HG03439 (cell line): ENCODE data around the gene CROCC2.

ENCODE experiments used
- ATAC-seq: cut with Tn5 transposase; IDR thresholded peaks from one replicate; pipeline ENCODE4 v1.9.1; 2021; ENCODE audit warnings: mild to moderate bottlenecking, moderate library complexity; ENCODE audit not compliant: unreplicated experiment

CROCC2 gene

DNA sequence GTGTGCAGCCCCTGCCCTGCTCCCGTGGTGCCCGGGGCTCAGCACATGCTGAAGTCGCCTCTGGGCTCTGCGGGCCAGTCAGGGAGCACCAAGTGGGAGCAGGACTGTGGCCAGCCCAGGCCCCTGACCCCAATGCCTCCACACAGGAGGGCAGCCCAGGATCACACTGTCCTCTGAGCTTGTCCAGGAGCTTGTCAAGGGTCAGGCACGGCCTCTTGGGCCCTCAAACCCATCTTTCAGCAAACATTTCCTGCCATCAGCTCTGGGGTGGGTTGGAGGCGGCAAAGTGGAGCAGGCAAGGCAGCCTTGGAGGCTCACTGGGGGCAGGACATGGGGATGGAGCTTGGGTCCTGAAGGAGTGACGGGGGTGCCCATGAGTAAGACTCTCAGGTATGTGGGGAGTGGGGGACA, 102.6 kb downstream of the CROCC2 start:
- no peak for ATAC-seq

DNA sequence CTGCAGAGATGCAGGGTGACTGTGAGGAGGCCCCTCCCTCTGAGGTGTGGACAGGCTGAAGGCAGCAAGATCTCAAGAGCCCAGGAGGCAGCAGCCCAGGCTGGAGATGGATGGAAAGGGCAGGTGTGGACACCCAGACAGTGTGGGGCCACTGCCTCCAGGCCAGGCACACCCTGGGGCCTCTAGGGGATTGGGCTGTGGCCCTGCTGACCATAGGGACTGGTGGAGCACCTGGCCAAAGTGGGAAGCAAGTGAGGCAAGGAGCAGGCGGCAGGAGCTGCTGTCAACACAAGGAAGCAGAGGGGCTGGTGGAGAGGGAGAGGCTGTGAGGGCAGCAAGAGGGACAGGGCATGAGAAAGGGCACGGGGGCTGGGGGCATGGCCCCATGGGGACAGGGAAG, 103.1 kb downstream of the CROCC2 start:
- ATAC-seq, result no peak

DNA sequence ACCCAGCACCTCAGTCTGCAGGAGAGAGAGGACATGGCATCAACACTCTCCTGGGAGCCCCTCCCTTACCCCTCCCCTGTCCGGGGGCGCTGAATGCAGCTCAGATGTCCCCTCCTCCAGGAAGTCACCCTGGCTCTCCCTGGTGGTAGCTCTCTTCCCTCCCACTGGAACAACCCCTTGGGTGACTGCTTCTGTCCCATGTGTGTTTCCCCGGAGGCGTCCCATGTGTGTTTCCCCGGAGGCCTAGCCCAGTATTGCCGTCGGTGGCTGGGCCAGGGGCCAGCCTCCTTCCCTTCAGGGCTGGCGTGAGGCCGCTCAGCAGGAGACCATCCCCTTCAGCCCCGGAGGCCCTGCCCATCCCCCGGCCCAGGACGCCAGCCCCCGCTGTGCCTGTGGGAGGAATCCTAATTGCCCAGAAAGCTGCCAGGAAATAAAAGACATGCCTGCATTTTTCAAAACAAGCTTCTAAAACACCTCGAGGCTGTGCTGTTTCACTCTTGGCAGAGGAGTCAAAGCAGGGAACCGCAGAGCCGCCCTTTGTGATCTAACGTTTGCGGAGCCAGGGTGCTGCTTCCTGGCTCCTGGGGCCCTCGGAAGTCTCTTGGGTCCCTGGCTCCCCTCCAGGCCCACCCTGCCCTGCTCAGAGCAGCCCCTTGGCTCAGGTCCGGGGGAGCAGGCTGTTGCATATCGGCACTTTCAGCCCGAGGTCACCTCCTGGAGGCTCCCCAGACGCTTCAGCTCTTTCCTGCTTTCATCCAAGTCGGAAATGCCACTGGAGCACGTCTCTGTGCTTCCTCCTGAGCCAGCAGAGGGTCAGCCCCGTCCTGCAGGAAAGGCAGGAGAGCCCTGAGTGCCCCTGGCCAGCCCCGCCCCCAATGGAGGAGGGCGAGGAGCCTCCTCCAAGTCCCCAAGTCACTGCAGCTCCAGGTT, 103.7 kb downstream of the CROCC2 start:
- ATAC-seq, result no peak

DNA sequence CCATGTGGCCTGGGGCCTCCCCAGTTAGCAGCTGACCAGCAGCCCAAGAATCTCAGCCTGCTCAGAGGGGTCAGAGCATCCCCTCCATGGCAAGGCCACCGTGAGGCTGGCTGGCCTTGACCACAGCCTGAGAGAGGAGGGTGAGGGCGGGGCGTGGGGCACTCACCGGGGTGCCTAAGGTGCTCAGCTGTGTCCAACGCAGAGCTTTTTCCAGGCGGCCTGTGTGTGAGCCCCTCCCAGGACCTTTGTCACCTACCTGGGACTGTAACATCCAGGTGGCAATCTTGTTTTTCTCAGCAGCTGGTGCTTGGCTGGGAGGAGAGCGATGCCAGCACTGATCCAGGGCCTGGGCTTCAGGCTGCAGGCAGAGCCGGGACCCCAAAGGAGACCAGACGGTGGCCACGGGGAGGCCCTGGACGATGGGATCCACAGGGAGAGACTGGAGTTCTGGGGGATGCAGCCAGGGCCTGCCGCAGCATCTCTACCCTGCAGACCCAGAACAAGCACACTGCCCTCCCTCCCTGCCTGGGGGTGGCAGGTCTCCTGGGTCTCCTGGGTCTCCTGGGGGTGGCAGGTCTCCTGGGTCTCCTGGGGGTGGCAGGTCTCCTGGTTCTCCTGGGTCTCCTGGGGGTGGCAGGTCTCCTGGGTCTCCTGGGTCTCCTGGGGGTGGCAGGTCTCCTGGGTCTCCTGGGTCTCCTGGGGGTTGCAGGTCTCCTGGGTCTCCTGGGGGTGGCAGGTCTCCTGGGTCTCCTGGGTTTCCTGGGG, 104.6 kb downstream of the CROCC2 start:
- ATAC-seq, result no peak

DNA sequence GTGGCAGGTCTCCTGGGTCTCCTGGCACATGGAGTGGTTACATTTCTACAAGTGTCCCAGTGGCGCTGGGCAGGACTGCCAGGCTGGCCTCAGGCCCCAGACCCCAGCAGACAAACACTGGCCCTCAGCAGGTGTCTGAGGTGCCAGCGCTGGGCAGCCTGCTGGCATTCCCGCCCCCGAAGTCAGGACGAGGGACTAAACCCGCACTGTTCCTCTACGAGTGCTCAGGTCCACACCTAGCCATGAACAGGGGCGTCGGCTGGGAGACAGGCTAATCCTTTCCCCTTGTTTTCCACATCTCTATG, 105.1 kb downstream of the CROCC2 start:
- ATAC-seq, result no peak

DNA sequence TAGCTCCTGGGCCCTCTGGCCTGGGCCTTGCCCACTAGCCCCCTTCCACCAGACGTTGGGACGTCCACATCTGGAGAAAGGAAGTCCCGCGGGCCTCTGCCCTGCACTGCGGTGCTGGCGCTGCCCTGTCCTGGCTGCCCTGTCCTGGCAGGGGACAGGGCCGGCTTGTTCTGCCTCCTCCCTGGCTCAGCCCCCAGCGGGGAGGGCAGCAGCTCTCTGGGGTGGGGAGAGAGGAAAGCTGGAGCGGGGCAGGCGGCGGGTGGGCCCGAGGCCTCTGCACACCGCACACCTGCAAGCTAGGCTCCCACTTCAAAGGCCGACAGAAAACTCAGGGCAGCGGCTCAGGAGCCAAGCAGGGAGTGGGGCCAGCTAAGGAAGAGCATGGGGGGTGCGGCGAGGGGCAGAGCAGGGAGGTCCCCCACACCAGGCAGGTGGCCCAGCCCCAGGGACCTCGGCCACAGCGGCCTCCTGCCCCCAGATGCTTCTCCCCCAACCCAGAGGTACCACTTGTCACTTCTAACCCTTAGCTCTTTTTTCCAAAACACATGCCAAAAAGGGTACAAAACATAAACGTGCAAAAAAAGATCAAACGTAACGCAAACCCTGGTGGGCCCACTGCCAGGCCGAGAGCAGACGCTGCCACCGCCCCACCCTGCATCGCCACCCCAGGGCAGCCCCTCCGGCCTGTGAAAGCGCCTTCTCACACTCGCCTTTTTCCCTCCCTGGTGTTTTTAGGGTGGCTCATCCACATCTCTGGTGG, 105.8 kb downstream of the CROCC2 start:
- ATAC-seq, result no peak

DNA sequence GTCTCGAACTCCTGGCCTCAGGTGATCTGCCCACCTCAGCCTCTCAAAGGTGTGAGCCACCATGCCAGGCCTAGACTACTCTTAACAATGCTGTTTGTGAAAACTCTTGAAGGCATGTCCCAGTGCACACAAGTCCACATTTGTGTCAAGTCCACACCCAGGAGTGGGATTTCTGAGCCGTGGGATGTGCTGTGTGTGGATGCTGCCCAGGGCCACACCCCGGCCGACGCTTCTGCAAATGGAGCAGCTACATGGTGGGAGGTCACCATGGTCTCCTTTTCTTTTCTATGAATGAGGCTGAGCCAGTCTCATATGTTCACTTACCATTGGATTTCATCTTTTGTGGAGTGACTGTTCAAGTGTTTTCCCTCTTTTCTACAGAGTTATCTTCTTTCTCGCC, 108.1 kb downstream of the CROCC2 start:
- ATAC-seq, result no peak

DNA sequence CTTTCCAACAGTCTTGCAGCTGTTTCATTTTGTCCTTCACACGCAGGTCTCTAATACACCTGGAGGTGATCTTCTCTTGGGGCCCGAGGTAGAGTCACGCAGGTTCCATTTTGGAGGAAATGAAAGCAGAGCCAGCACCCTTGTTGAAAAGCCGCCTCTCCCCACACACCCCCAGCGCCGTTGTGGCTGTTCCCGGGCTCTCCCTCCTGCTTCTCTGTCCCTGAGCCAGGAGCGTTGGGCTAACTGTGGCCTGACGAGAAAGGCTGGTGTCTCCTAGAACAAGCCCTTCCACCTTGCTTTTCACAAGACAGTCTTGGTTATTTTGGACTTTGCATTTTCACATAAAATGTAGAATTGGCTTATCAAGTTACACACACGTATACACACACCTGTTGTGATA, 108.6 kb downstream of the CROCC2 start:
- no peak for ATAC-seq

DNA sequence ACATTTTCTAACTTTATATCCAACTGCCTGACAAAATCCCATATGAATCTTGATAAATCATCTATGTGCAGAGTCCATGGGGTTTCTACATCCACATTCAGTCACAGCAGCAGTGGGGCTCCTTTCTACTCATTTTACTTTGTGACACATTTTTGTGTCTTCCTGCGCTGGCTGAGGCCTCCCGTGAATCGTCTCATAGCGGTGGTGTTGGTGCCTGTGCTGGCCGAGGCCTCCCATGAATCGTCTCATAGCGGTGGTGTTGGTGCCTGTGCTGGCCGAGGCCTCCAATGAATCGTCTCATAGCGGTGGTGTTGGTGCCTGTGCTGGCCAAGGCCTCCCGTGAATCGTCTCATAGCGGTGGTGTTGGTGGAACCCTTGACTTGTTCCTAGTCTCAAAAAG, 109.3 kb downstream of the CROCC2 start:
- ATAC-seq, result no peak

DNA sequence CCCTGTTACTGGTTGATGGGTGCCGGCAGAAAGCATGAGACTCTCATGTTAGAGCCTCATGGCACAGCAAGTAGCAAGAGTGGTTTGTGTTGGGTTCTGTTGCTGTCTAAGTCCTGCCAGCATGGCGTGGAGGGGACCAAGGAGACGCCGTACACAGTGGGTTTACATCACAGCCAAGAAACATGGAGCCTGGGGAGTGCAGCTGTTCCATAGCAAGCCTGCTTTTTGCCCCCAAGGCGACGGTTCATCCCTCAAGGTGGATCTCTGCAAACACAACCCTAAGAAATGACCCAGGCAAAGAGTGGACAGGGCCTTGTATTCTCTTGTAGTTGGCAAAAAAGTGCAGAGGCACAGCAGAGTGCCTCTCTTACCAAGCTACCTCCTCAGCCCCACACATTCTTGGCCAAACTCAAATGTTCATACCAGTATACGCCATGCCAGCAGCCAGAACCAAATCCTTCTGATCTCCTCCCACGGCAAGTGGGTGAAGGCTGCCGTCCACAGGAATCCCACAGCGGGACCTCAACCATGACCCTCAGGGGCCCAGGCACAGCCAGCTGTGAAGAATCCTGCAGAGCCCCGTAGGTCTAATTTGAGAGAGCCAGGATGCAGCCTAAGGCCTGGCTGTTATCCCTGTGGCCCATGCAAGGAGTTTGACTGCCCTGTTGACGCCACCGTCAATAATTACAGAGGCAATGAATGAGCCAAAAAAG, 111.2 kb downstream of the CROCC2 start:
- no peak for ATAC-seq

DNA sequence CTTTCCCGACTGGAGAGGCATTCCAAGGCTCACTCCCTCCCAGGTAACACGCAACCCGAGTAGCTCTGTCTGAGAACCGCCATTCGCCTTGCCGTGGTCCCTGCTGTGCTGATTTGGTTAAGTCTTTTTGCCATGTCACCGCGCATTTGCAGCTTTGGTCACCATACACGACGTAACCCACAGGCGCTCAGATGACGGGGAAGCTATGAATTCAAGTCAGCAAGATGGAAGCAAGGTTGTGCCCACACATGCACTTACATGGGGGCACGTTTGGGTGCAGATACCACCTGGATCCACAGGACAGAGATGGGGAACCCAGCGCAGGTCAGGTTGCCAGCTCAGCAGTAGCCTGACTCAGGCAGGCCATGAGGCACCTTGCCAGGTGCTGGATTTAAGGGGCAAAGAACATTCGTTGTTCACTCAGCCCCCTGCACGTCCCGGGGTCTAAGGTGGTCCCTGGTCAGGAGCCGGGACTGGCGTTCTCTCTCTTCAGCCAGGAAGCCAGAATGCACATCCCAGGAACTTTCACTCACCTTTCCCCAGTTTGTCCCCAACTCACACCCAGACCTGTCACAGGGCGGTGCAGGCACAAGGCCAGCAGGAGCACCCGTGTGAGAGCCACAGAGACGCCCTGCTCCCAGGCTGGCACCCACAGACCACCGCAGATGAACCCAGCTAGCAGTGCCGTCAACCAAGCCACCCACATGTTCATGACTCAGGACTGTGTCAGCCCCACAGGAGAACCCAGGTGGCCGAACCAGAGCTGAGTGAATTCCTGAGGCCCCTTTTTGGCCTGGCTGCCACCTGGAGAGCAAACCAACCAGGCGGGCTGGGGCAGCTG, 112.1 kb downstream of the CROCC2 start:
- no peak for ATAC-seq

DNA sequence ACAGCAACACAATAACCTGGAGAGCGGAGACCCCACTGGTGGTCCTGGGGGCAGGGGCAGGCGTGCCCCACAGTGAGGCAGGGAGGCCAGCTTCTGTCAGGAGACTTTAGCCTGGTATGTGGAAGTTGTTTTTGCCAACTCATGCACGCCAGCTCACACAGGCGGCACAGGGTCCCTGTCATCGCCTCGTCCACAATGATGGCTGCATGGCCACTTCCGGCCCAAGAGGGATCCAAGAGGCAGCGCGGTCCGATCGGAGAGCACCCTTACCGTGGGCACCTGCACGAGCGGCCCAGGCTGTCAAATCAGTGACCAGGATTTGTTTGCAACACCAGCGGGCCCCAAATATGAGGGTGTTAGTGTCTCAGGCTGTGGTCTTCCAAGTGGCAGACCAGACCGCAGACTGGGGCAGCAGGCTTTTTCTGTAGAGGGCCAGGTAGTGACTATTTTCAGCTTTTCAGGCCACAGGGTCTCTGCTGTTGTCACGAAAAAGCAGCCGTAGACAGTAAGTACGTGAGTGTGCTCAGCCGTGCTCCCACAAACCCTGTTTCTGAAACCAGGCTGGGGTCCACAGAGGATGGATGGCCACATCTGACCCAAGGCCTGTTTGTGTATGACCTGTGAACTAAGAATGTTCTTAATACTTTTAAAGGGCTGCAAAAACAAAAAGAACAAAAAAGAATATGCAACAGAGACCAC, 113.5 kb downstream of the CROCC2 start:
- no peak for ATAC-seq

DNA sequence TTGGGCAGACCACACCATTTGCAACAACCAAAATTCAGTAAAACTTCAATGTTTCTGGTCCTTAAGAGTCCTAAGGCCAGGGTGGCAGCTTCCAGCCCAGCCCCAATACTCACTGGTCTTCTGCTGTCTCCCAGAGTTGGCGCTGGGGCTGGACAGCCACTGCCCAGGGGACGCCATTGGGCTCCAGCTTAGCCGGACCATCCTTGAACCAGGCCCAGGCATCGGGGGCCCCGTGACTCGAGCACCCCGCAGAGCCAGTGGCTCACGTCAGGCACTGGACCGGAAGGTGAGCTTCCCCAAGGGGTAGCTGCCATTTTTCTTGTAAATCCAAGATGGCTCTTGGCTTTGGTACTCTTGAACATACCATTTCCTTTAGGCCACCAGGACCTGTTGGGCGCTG, 114.1 kb downstream of the CROCC2 start:
- ATAC-seq, result no peak

DNA sequence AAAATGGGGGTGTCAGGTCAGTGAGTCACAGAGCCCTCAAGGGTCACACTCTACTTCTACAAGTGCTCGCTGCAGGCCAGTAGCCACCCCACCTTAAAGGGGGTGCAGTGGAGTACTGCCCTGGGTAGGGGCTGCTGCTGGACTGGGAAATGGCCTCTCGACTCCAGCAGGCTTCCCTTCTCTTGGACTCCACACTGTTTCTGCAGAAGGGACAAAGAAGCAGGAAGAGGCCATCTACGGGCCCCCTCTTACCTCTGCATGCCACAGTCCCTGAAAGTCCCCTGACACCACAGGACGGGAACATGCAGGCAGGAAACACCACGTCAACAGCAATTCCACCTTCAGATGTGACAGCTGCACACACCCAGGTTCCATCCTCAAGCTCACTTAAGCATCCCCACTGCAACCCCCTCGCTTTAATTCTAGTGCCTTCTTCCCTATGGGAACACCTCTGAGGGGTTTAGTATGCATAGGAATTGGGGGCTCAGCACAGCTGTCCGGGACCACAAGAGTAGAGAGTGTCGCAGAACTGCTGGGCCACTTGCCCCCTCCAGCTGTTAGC, 114.6 kb downstream of the CROCC2 start:
- ATAC-seq, result no peak

DNA sequence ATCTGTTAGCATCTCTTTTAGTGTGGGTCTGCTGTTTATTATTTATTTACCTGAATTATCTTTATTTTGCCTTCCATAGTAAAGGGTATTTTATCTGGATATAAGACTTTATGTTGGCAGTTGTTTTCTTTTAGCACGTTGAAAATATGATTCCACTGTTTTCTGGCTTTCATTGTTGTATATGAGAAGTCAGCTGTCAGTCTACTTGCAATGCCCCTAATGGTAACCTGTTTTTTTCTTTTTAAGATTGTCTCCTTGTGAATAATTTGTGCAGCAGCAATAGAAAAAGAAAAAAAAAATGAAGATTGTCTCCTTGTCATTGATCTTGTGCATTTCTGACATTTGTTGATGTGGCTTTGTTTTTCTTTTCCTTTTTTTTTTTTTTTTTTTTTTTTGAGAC, 119.5 kb downstream of the CROCC2 start:
- ATAC-seq, result no peak

DNA sequence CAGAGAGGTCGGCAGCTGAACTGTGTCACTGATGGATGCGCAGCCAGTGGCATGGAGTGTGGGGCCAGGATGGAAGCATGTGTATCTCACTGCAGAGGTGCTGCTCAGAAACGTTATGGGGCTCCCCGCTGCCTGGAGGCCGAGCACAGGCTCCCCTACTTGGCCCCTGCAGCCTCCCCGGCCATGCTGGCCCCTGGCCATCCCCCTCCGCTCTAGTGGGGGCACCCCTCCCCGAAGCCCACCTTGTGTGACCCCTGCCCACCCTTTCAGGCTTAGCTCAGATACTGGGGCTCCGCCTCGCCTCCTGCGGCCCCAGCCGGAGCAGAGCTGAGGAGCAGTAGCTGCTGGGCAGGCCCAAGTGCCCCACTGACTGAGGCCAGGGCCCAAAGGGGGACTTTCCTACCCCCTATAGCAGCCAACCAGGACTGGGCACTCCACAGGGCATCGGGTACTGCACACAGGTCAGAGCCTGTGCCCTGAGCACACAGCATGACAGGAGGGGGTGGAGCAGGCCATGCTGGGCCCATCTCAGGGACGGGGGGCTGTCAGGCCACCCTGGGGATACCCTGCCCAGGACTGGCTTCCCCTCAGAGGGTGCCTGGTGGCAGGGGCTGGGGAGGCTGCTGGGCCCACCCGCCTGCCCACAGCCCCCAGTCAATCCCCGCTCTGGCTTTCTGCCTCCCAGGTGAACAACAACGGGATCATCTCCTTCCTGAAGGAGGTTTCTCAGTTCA, 123.6 kb downstream of the CROCC2 start:
- no peak for ATAC-seq

DNA sequence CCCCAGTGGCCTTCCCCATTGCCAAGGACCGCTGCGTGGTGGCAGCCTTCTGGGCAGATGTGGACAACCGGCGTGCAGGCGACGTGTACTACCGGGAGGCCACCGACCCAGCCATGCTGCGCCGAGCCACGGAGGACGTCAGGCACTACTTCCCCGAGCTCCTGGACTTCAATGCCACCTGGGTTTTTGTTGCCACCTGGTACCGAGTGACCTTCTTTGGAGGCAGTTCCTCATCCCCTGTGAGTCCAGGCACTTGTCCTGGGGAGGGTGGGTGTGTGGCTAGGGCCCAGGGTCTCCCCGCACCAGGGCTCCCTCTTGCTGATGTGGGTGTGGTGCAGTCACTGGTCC, 124.2 kb downstream of the CROCC2 start:
- ATAC-seq, result no peak

DNA sequence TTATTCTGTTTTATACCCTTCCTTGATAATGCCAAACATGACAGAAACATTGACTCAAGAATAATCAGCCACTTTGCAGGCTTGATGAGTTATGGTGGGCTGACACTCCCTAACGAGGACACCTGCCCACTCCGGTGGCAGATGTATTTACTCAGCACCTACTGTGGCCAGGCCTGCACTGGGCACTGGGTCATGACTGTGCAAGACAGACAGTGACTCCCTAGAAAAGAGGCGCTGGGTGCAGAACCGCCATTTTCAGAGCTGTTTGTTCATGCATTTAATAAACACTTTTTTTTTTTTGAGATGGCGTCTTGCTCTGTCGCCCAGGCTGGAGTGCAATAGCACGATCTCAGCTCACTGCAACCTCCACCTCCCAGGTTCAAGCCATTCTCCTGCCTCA, 124.7 kb downstream of the CROCC2 start:
- ATAC-seq, result no peak
